Smooth muscle cell (in vitro differentiated cells): ENCODE measurements around the gene SLC1A2. TPM values are rescaled to one million over a fixed set of nuclear protein-coding genes. Genes with fewer than 3 reads are reported as not detected.

Experiments used
- DNase-seq: peaks from one replicate; lab custom pipeline; 2025; ENCODE audit not compliant: unreplicated experiment; lab: John Stamatoyannopoulos, UW
- H2AFZ ChIP-seq: fragments of 200-600 bp; sonication (generic); 2 replicates; pipeline ENCODE4 v1.6.0; 2016; ENCODE audit warnings: antibody characterized with exemption, low read depth, mild to moderate bottlenecking
- H3F3A ChIP-seq: fragments of 200-600 bp; sonication (generic); 2 replicates; pipeline ENCODE4 v1.6.0; 2017; ENCODE audit warnings: antibody characterized with exemption, low read depth
- H3K27ac ChIP-seq: fragments of 200-600 bp; sonication (generic); 2 replicates; pipeline ENCODE4 v1.5.1; 2016; ENCODE audit warnings: low read depth, mild to moderate bottlenecking
- H3K27me3 ChIP-seq: fragments of 200-600 bp; sonication (generic); 2 replicates; pipeline ENCODE4 v1.6.1; 2016; ENCODE audit warnings: low read depth, mild to moderate bottlenecking
- H3K36me3 ChIP-seq: fragments of 200-600 bp; sonication (generic); 2 replicates; pipeline ENCODE4 v1.5.1; 2016; ENCODE audit warnings: low read depth
- H3K4me1 ChIP-seq: fragments of 200-600 bp; sonication (generic); 2 replicates; pipeline ENCODE4 v1.5.1; 2016; ENCODE audit warnings: low read depth
- H3K4me2 ChIP-seq: fragments of 200-600 bp; sonication (generic); 2 replicates; pipeline ENCODE4 v1.6.0; 2016; ENCODE audit warnings: mild to moderate bottlenecking
- H3K4me3 ChIP-seq: fragments of 200-600 bp; sonication (generic); 2 replicates; pipeline ENCODE4 v1.5.1; 2016; ENCODE audit warnings: mild to moderate bottlenecking
- H3K79me2 ChIP-seq: fragments of 200-600 bp; sonication (generic); 2 replicates; pipeline ENCODE4 v1.6.0; 2016; ENCODE audit warnings: low read depth, mild to moderate bottlenecking
- H3K9ac ChIP-seq: fragments of 200-600 bp; sonication (generic); 2 replicates; pipeline ENCODE4 v1.6.0; 2016; ENCODE audit warnings: low read depth
- H3K9me3 ChIP-seq: fragments of 200-600 bp; sonication (generic); replicated peaks from 2 replicates; pipeline ENCODE4 v1.5.1; 2016; ENCODE audit warnings: low read depth
- H4K20me1 ChIP-seq: fragments of 200-600 bp; sonication (generic); 2 replicates; pipeline ENCODE4 v1.6.0; 2016; ENCODE audit warnings: low read depth
- CTCF ChIP-seq: fragments of 200-600 bp; sonication (generic); IDR thresholded peaks from 2 replicates; pipeline ENCODE4 v1.5.1; 2017; ENCODE audit warnings: borderline replicate concordance, mild to moderate bottlenecking, antibody characterized with exemption; ENCODE audit not compliant: insufficient read depth, poor library complexity, severe bottlenecking
- WGBS: methylation state at CpG from one replicate; pipeline ENCODE4 v1.1.7; 2016; ENCODE audit warnings: low lambda C conversion rate; 5-methylcytosine and 5-hydroxymethylcytosine counted together
- polyA plus RNA-seq: library from polyadenylated mRNA; unstranded; fragments of >200 nt; fragmentation: Nextera tagmentation; extraction: Ambion mirVana; gene quantifications from 2 replicates; pipeline ENCODE4 v1.2.1, GENCODE V29; 2016
- total RNA-seq: library from RNA; depleted of rRNA; stranded (reverse); fragments of >200 nt; gene quantifications from 2 replicates; pipeline ENCODE4 v1.2.3, GENCODE V29; 2014

The SLC1A2 gene
- total and polyA plus RNA-seq, 2 experiments from 2014 or later: 3.6 TPM; not detected in 1

DNA sequence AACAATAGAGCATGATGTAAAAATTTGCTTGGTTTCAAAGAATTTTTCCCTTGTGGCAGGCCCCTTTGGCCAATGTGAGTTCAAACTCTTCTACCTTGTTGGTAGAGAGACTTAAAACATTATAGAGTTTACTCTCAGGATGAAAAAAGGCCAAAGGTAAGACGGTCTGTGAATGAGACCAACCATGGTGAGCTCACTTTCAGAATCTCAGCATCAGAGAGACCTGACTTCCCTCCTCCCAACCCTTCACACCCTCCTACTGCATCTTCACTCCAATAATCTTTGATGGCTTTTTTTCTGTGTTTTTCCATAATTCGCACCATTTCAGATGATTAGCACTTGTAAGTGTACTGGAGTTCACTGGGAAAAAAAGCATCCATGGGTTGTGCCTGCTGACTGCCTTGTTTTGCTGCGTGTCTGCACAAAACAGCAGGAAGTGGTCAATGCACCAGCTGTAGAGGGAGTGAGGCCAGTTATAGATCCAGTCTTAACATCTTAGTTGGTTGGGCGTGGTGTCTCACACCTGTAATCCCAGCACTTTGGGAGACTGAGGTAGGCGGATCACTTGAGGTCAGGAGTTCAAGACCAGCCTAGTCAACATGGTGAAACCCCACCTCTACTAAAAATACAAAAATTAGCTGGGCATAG, 64.1 kb downstream of the SLC1A2 start:
- H3K4me3 ChIP-seq: no peak overlapping the region
- no peaks in the 10 kb centered on the region for H3K79me2 ChIP-seq
- no peaks in the 10 kb centered on the region for H3K36me3 ChIP-seq
- H3K27me3 ChIP-seq: no peaks in the 10 kb centered on the region
- H3K9ac ChIP-seq: no peak overlapping the region
- peaks cover 7% of the 10 kb centered on the region for H3K4me1 ChIP-seq
- TF ChIP-seq CTCF: no peak
- no peaks in the 10 kb centered on the region for H4K20me1 ChIP-seq
- no peak overlapping the region for H3K4me2 ChIP-seq
- WGBS: 92% methylated on average over 5 of the region's 5 CpGs
- H3K9me3 ChIP-seq: no peaks in the 10 kb centered on the region
- no peak overlapping the region for H3K27ac ChIP-seq
- no peak for DNase-seq
- H3F3A ChIP-seq: peaks cover 8% of the 10 kb centered on the region
- H2AFZ ChIP-seq: no peak overlapping the region

DNA sequence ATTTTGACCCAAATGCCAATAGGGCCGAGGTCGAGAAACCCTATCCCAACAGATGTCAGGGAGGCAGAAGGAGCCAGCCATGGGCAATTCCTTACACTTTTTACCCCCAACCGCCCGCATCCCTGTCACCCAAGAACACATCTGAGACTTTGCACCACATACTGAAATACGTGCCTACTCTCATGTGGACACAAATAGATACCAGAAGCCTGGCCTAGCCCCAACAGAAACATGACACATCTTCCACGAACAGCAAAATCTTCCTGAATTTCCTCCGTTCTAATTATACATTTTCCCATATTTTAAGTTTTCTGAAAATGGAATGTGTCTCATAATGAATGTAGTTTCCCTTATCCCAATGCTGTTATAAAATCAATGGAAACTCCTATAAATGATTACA, 64.7 kb downstream of the SLC1A2 start:
- H3K4me2 ChIP-seq: no peak overlapping the region
- no peak overlapping the region for H3K27ac ChIP-seq
- peaks cover 8% of the 10 kb centered on the region for H3F3A ChIP-seq
- H3K9me3 ChIP-seq: no peaks in the 10 kb centered on the region
- H3K36me3 ChIP-seq: no peaks in the 10 kb centered on the region
- no peak for TF ChIP-seq CTCF
- no peak overlapping the region for H3K4me3 ChIP-seq
- peaks cover 7% of the 10 kb centered on the region for H3K4me1 ChIP-seq
- no peak overlapping the region for H2AFZ ChIP-seq
- H3K9ac ChIP-seq: no peak overlapping the region
- 94% methylated on average over 7 of the region's 7 CpGs for WGBS
- no peaks in the 10 kb centered on the region for H4K20me1 ChIP-seq
- no peaks in the 10 kb centered on the region for H3K27me3 ChIP-seq
- no peak for DNase-seq
- no peaks in the 10 kb centered on the region for H3K79me2 ChIP-seq

GRCh38 chr11:35352077-35352888, 67.1 kb downstream of the SLC1A2 start:
- no peaks in the 10 kb centered on the region for H3K79me2 ChIP-seq
- no peaks in the 10 kb centered on the region for H3K27me3 ChIP-seq
- peak overlapping the region; percentile 89 for H3K27ac ChIP-seq
- no peak for DNase-seq
- peaks cover 8% of the 10 kb centered on the region for H3F3A ChIP-seq
- H3K4me2 ChIP-seq: peak overlapping the region; percentile 65
- no peak for TF ChIP-seq CTCF
- H3K9me3 ChIP-seq: no peaks in the 10 kb centered on the region
- no peak overlapping the region for H3K4me3 ChIP-seq
- no peaks in the 10 kb centered on the region for H3K36me3 ChIP-seq
- H2AFZ ChIP-seq: no peak overlapping the region
- WGBS: 41% methylated on average over 3 of the region's 3 CpGs
- peaks cover 7% of the 10 kb centered on the region for H3K4me1 ChIP-seq
- no peaks in the 10 kb centered on the region for H4K20me1 ChIP-seq
- peak overlapping the region; percentile 53 for H3K9ac ChIP-seq
